8988T (cell line): ENCODE results near the gene GOLGA6L10.
"Not testable (repeated sequence)": the region's sequence is repeated elsewhere in the genome, so short reads cannot be mapped to it uniquely, and the experiment has no call there.

Source experiments
- DNase-seq: peaks from one replicate; pipeline ENCODE4 v3.0.0; 2011

Gene GOLGA6L10

DNA sequence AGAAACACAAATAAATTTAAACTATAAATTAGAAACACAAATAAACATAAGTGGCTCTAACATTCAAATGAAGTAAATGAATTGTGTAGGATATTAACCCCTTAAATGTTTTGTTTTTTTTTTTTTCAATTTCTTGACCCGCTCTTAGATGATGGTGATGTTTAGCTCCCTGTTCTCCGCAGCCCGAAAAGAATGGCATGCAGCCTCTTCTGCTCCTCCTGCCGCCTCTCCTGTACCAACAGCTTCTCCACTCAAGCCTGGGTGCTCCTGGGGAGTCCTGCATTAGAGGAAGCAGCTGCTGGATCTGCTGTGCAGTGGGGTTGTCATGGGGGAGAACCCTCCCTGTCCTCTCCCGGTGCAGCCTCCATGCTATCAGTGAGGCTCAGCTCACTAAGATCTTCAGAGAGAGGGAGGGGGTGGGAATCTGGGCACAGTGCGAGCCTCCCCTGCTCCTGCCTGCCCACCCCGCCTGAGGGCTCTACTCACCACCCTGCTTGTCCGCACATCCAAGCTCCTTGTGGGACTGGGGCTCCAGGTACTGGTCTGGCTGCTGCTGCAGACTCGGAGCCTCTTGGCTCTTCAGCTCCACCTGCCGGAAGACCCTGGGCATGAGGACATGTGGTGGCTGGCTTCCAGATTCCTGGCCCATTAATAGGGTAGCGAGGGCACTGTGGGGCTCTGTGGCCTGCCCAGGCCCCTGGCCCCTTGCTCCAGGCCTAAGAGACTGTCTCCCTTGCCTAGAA, 6.5 kb downstream of the GOLGA6L10 start:
- DNase-seq, result not testable (repeated sequence)

DNA sequence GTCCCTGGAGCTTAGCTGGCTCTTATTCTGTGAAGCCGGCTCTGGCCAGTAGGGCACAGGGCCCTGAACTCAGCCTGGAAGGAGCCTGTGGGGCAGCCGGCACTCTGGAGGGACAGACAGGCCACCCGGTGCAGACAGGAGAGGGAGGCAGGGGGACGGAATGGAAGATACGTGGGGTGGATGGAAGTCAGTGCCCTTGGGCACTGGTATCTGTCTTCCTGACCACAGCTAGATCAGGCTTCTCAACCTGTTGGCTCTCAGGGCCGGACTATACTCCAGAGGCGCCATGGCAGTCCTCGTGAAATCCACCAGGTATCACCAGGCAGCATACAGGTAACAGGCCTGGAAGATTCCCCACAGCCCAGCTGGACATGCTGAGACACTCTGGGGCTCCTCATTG, 10.7 kb downstream of the GOLGA6L10 start:
- DNase-seq, result not testable (repeated sequence)

GRCh38 chr15:82338053-82338452, 11.2 kb downstream of the GOLGA6L10 start:
- DNase-seq, result not testable (repeated sequence)

GRCh38 chr15:82337051-82337450, 12.2 kb downstream of the GOLGA6L10 start:
- not testable (repeated sequence) for DNase-seq

GRCh38 chr15:82336180-82336647, 13.1 kb downstream of the GOLGA6L10 start:
- not testable (repeated sequence) for DNase-seq

DNA sequence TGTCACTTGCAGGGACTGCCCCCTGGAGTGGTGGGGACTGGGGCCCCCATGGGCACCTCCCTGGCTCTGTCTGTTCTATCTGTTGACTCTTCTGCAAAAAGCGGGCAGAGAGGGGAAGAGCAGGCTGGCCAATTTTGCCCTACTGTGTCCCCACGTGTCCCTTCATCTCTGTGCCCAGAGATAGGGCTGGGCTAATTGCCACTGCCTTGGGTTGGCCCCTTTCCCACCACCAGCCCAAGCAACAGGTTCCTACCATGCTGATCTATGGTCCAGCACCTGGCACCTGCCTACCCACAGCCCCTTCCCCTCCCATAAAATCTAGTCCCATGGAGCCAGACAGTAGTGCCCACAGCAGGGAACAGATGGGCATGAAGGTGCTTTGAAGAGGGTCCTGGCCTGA, 14.3 kb downstream of the GOLGA6L10 start:
- DNase-seq, result not testable (repeated sequence)

DNA sequence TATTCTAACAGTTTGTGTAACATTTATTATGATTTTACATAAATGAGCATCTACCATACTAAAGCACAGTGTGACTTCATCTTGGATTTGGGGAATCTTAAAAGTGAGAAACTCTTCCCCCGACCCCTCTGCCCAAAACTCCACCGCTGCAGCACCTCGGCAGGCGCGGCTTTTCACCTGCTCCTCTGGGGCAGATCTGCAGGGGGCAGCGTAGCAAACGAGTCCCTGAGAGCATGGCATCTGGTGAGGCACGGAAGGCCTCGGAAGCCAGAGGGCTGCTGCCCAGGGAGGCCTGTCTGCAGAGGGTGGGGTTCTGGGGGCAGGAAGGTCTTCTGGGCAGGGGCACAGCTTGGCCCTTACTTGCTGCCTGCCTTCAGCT, 14.7 kb downstream of the GOLGA6L10 start:
- not testable (repeated sequence) for DNase-seq

DNA sequence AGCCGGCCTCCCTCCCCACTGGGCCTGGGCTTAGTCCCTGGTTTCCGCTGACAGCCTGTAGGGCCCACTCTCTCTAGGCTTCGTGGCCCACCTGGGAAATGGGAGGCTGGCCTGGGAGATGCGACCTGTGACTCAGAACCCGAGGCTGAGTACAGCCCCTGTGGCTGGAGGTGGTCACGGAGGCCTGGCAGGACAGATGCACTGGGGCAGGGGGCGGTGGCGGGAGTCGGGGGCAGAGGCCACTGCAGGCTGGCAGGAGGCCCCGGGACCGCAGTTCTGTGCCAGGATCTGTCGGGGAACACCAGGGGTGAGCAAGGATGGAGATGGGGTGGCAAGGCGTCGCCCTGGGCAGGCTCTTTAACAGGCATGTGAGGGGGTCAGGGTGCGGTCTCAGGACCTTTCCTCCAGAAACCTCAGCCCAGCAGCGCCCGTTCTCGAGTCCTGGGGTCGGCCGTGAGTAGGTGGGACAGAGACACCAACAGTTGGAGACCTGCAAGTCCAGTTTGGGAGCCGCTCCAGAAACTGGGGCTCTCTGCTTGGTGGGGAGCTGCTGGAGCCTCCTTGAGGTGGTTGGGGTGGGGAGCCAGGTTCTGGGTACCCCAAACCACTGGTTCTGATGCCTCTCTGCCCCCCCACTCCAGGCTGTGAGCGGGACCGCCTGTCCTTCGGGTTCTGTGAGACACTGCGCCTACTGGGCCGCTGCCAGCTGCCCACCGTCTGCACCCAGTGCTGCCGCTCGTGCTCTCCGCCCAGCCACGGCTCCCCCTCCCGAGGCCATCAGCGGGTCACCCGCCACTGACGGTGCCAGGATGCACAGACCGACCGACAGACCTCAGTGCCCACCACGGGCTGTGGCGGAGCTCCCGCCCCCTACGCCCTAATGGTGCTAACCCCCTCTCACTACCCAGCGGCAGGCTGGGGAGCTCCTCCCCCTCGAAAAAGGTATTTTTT, 15.4 kb downstream of the GOLGA6L10 start:
- DNase-seq, result not testable (repeated sequence)

DNA sequence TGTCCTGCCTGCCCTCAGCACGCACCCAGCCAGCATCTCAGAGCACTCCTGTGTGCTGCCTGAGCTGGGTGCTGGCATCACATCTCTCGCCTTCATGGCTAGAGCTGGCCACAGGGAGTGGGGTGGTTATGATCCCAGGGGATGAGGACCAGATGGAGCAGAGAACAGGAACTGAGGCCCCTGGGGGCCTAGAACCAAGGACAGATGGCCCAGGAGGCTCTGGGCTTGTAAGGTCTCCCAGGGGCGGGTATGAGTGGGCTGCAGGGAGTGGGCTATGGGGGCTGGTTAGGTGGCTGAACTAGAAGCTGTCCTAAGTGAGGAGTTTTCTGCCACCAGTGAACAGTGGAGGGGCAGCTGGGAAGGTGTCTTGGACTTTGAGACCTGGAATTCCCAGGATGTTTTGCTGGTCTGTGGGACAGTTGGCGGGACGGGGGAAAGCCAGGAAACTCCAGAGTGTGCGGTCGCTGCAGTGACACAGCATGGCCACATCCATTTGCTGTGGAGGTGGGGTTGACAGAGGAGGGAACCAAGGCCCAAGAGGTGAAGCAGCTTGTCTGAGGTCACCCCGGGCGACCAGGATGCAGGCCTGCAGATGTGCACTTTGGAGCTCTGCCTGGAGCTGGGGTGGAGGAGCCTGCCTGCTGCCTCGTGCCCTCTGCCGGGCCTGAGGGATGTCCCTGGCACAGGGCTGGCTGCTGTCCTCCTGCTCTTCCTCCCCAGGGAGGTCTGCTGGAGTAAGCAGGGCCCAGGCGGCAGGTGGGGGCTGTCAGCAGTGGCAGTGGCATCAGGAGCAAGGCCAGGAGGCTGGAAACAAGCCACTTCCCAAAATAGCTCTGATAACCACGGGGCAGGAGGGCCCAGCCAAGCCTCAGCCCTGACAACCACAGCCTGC, 16.3 kb downstream of the GOLGA6L10 start:
- DNase-seq, result not testable (repeated sequence)

- DNase-seq, result not testable (repeated sequence)
Observed at GRCh38 chr15:82331576-82332304, 17.5 kb downstream of the GOLGA6L10 start.

- DNase-seq, result not testable (repeated sequence)
Observed at GRCh38 chr15:82330921-82331320, 18.4 kb downstream of the GOLGA6L10 start.

- DNase-seq, result not testable (repeated sequence)
Observed at GRCh38 chr15:82329039-82329438, 20.2 kb downstream of the GOLGA6L10 start.

GRCh38 chr15:82327372-82327771, 21.9 kb downstream of the GOLGA6L10 start:
- DNase-seq, result not testable (repeated sequence)

DNA sequence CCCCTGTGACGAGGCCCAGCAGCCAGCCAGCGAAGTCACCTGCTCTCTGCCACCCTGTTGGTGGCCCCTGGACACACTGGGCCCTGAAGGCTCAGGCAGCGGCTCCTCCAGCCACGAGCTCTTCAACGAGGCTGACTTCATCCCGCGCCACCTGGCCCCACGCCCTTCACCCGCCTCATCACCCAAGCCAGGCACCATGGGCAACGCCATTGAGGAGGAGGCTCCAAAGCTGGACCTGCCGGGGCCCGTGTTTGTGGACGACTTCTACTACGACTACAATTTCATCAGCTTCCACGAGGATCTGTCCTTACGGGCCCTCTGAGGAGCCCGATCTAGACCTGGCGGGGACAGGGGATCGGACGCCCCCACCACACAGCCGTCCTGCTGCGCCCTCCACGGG, 22.4 kb downstream of the GOLGA6L10 start:
- DNase-seq, result not testable (repeated sequence)

DNA sequence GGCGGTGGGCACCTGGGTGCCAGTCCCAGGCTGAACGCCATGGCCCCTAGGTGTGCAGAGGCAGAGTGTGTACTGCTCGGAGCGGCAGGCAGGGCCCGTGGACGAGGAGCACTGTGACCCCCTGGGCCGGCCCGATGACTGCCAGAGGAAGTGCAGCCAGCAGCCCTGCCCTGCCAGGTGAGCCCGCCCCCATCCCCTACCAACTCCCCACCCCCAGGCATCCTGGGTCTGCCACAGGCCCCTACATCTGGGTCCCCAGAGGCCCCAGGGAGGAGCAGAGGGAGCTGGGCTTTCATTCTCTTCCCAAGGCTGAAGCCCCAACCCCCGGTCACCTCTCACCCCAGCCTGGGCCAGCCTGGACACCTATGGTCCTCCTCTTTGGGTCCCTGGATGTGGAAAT, 23.6 kb downstream of the GOLGA6L10 start:
- DNase-seq, result not testable (repeated sequence)

GRCh38 chr15:82324831-82325230, 24.4 kb downstream of the GOLGA6L10 start:
- DNase-seq, result not testable (repeated sequence)

DNA sequence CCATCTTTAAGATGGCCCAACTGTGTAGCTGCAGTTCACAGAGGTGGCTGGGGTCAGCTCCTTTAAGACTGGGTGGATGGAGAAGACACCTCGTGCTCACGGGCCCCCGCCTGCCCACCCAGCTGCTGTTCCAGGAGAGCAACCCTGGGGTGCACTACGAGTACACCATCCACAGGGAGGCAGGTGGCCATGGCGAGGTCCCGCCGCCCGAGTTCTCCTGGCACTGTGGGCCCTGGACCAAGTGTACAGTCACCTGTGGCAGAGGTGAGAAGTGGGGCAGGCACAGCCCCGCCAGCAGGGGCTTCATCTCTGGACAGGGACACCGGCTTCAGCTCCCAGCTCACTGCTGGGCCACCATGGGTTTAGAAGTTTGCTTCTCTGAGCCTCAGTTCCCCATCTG, 26.8 kb downstream of the GOLGA6L10 start:
- not testable (repeated sequence) for DNase-seq

DNA sequence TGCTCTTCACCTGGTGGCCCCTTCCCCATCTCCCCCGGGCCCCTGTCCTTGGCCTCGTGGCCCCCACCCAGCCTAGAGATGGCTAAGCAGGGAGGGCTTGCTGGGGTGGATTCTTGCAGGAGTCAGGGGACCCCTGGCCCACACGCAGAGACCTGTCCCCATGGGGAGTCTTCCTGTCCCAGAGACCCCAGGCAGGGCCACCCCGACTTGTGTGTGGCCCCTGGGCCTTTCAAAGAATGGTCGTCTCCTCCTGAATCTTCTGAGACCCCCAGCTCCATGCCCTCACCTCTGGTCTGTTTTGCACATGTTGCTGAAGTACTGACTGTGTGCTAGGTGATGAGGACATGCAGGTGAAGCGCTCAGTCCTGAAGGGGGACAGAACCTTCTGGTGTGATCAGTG, 28.4 kb downstream of the GOLGA6L10 start:
- DNase-seq, result not testable (repeated sequence)

DNA sequence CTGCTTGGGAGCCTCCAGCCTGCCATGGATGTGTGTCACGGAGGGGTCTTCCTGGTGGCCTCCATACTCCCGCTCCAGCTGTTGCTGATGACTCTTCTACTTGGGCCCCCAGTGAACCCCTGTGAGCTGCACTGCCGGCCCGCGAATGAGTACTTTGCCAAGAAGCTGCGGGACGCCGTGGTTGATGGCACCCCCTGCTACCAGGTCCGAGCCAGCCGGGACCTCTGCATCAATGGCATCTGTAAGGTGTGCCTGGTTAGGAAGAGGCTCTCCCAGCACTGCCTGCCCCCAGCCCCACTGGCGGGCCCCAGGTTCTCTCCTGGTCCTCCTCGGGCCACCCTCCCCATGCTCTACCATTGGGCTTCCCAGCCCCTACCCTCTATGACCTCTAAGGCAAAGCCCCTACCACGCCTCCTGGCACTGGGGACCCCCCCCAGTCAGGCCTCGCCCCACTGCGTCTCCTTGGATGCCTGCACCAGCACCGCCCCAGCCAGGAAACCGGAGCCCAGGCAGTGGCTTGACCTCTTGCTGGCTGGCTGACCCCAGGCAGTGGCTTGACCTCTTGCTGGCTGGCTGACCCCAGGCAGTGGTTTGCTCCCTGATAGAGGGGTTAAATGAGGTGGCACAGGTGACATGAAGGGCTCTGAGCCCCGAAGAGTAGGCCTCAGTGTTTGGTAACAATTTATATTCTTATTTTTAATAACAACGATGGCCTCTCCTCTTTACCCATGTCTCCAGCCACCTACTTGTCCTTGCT, 29.6 kb downstream of the GOLGA6L10 start:
- not testable (repeated sequence) for DNase-seq

DNA sequence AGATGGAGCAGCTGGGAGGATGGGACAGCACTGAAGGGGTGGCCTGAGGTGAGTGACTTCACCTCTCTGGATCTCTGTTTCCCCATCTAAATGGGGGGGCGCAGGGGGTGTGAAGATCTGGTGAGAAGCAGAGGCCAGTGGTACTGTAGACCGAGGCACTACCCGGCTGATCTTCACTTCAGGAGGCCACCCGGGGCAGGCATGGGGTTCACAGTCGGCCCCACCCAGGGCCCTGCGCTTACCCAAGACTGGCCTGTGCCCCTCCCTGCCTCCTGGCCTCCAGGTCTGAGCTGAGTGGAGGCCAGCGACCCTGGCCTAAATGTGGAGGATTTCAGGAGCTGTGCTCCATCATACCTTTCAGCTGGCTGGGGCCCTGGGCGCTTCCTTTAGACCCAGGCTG, 31.0 kb downstream of the GOLGA6L10 start:
- not testable (repeated sequence) for DNase-seq

DNA sequence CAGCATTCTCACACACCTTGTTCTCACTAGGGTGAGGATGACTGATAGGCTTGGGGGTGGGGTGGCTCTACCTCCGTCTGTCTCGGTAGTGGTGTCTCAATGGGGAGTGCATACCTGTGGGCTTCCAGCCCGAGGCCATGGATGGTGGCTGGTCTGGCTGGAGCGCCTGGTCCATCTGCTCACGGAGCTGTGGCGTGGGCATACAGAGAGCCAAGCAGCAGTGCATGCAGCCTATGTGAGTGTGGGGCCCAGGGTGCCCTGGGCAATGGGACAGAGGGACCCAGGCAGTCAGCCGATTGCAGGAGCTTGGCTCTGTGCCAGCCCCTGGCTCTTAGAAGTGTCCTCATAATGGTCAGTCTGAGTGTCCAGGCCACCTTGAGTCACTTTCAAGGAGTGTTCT, 31.8 kb downstream of the GOLGA6L10 start:
- DNase-seq, result not testable (repeated sequence)
